Activated CD4-positive, CD25-positive, alpha-beta regulatory T cell (primary cell): Measurements from ENCODE around the gene SDSL.

Experiments
- DNase-seq, 4 experiments: peaks; one replicate each; lab custom pipeline; 2025; lab: John Stamatoyannopoulos, UW

SDSL gene

DNA sequence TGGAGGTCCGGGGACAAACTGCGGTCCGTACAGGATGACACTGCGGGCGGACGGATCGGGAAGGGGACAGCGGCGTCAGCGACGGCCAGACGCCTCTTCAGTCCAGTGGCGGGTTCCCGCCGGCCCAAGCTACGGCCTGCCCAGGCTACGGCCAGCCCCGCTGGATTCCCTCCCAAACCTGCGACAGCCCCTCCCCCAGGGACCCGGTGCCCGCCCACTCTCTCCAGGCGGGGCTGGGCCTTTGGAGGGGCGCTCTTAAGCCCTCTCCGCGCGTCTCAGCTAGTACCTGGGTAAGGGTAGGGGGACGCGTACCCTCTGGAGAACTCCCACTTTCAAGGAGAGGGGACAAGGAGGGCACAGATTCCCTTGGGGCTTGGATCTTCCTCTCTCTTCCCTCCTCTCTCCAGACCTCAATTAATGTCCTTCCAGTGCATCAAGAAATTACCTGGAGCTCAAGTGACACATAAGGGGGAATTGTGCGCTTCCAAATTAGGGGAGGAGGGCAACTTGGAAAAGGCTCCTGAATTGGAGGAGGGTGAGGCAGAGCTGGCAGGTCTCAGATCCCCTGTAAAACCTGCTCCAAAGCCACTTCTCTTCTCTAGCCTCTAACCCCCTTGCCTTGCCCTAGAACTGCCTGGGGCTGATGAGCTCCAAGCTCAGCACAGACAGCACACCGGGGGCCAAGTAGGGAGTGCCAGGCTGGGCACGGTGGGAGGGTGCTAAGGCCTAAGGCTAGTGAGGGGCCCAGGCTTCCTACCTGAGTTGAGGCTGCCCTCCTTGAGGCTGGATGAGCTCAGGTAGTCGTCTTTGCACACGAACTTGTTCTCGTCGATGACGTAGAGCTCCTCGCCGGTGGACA lies 46.4 kb downstream of the SDSL start:
- no peak for DNase-seq

GRCh38 chr12:113469224-113469948 lies 47.2 kb downstream of the SDSL start:
- DNase-seq: no peak

- DNase-seq: no peak
Observed at GRCh38 chr12:113469949-113470743, 48.0 kb downstream of the SDSL start.

DNA sequence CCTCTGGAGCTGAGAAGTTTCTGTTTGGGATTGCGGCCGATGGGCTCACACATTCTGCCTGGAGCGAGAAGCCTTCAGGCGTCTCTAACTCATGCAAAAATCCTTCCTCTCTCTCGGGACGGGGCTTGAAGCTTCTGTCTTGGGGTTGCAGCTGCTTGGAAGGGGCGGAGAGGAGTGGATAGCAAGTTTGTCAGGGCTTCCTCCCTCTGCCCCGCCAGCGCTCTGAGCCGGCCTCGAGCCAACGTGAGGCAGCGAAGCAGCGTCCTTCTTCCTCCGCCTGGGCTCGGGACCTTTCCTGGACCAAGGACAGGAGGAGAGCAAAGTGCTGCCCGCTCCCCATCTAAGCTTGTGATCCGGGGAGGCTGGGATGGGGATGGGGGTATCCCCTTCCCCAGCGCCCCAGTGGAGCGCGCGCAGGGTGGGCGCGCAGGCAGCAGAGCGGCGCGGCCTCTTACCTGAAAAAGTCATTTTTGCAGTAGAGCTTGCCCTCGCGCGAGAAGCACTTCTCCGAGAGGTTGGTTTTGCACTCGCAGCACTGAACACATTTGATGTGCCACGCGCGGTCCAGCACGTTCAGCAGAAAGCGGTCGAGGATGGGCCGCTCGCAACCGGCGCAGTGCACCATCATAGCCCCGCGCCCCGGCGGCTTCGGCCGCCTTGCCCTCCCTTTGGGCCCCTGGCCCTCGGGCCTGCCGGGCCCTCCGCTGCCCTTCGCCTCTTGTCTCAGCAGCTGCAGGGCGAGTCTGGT lies 48.9 kb downstream of the SDSL start:
- DNase-seq: no peak

DNA sequence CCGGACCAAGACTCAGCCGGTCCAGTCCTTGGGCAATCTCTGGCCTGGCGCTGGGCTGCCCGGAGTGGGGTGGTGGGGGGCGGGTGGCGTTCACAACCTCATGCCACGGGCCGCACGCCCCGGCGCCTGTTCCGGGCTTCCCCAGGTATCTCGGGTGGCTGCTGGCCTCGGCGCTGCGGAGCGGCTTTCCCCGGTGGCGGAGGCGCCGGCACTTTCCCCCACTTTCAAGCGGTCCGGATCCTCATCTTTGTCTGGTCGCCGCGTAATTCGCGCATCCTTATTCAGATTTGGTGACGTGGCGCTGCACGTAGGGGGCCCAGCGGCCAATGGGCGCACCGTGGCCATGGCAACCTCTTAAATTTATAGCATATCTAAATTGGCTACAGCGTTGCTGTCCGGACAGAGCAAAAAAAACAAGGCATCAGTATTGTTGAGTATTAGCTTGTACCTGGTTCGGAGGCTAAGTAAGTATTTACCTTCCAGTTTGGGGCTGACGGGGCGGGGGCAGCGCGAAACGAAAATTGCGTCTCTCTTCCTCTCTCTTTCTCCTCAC lies 49.5 kb downstream of the SDSL start, which contains the start of gene LHX5:
Gene LHX5 (minus strand): TSS at position 253 of the 553 bp plus-strand sequence. CDS start 373 bp downstream, outside the sequence.
- no peak for DNase-seq

- no peak for DNase-seq
Observed at GRCh38 chr12:113472191-113473121, 50.3 kb downstream of the SDSL start.

- no peak for DNase-seq
Observed at GRCh38 chr12:113473400-113473799, 51.2 kb downstream of the SDSL start.

GRCh38 chr12:113473942-113474341 lies 51.8 kb downstream of the SDSL start:
- DNase-seq: no peak

GRCh38 chr12:113474635-113475436 lies 52.7 kb downstream of the SDSL start:
- no peak for DNase-seq

GRCh38 chr12:113475451-113476175 lies 53.4 kb downstream of the SDSL start:
- no peak for DNase-seq

DNA sequence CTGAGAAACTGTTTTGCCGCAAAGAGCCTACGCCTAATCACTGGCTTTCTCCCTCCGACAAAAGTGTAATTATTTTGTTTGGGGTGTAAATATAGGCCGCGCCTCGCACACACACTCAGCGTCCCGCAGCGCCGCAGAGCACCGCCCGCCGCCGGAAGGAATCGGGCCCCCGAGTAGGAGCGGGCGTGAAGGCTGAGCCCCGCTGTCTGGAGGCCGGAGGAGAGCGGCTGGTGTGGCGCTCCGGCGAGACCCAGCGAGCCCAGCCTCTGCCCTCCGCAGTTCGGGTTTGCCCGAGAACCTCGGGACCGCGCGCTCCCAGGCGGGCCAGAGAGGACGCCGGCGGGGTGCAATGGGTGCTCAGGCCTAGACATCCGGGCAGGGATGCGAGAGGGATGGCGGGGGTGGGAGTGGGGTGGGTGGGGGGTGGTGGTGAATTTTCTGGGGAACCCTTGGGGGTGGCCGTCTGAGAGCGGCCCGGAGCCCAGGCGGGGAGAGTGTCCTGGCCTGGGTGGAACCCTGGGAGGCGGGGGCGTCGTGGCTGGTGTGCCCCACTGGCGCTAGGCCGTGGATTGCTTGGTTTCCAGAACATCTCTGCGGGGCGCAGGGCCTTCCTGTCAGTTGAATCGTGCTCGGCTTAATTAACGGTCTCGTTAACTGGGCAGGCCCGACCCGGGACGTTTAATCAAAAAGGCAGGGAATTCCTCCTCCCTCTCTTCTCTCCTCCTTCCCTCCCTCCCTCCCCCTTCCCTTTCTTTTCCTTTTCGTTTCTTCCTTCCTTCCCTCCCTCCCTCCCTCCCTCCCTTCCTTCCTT lies 54.2 kb downstream of the SDSL start:
- DNase-seq: no peak

DNA sequence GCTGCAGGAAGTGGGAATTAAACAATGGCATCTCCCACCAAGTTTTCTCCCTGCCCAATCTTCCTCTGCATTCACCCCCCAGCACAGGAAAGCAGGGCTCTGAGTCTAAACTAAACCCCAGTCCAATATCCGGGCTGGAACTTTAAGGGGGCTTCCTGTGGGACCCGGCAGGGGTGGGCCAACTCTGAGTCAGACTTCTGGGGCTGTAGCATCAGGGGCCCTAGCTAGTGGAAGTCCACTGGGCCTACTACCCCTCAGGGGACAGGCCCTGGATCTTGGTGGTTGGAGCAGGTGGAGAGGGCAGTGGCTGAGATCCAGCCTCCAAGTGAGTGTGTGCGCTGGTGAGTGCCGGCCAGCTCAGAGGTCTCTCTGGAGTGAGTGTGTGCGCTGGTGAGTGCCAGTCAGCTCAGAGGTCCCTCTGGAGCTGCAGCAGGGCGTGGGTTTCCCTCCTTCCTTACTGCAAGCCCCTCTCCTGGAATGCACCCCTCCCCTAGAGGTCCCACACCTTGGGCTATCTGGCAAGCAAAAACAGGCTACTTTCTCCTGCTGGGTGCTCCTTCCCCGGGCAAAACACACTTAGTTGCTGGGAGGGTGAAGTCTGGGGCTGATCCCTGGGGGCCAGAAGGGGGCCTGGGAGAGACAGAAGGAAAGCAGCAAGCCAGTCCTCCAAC lies 55.1 kb downstream of the SDSL start:
- DNase-seq: no peak

- no peak for DNase-seq
Observed at GRCh38 chr12:113477842-113478215, 55.6 kb downstream of the SDSL start.

- DNase-seq: no peak
Observed at GRCh38 chr12:113478351-113479011, 56.3 kb downstream of the SDSL start.

DNA sequence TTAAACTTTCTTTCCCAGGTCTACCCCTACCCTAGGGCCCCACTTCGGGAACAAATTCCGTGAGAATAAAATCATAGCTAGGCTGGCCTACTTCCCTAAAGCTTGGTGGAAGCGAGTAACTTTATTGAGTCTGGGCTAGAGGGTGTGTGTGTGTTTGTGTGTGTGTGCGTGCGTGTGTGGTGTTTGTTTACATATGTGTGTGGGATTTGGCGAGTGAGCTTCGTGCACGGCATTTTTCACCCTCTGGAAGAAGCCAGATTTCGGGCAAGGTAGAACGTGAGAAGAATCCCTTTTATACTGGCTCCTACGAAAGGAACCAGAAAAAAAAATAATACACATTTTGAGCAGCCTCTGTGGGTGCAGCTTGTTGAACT lies 57.0 kb downstream of the SDSL start:
- DNase-seq: no peak

DNA sequence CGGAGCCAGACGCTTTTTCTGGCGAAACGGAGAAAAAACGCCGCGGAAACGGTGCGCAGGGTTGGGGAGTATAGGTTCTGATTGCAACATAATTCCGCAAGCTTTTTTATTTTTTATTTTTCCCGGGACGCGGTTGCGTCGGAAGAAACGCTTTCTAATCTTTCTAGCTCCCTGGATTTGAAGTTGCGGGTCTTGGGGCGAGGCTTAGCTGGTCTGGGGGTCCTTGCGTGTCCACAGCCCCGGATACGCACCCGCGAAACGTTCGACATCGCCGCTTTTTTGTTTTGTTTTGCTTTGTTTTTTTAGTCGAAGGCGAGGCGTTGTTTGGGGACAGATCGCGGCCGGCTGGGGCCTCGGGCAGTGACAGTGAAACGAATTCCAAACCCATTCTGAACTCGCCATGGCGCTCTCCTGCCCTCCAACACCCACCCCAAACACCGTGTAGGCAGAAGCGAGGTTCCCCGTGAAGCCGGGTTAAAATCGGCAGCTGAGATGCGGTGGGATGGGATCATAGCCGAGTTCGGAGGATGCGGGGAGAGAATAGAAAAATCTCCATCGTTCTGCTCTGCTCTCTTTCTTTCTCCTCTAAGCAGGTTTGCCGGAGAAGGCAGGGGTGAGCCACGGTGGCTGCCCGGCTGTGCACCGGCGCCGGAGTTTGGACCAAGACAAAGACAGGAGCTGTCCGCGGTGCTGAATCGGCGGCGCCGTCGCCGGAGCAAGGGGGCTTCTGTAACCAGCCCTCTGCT lies 57.6 kb downstream of the SDSL start:
- no peak for DNase-seq
